ENCODE results near the gene SLC6A18. TPM values are rescaled to one million over a fixed set of nuclear protein-coding genes. Genes with fewer than 3 reads are reported as not detected.

The SLC6A18 gene
- not detected in 2 replicates for total RNA-seq

- TF ChIP-seq CTCF (IDR thresholded peaks at IDR 0.05; ENCODE audit: insufficient read depth, low read depth, low read length), result no peak
- DNase-seq (ENCODE audit: low read depth), result no peak
- H3K4me3 ChIP-seq (ENCODE audit: low read depth, low read length), result no peak within 1 kb of the TSS
Measured at GRCh38 chr5:1225081-1225480, at the start of gene SLC6A18. Gene SLC6A18, plus strand, starts transcription at chr5:1225381. Its CDS starts 97 bp downstream, at chr5:1225478.

GRCh38 chr5:1175801-1176472, 49.2 kb upstream of the SLC6A18 start:
- DNase-seq (ENCODE audit: low read depth), result no peak
- TF ChIP-seq CTCF (IDR thresholded peaks at IDR 0.05; ENCODE audit: insufficient read depth, low read depth, low read length), result no peak
- no peak overlapping the region for H3K4me3 ChIP-seq (ENCODE audit: low read depth, low read length)

- DNase-seq (ENCODE audit: low read depth), result no peak
- TF ChIP-seq CTCF (IDR thresholded peaks at IDR 0.05; ENCODE audit: insufficient read depth, low read depth, low read length), result no peak
- no peak overlapping the region for H3K4me3 ChIP-seq (ENCODE audit: low read depth, low read length)
Measured at GRCh38 chr5:1176473-1177391, 48.4 kb upstream of the SLC6A18 start.

- no peak overlapping the region for H3K4me3 ChIP-seq (ENCODE audit: low read depth, low read length)
- TF ChIP-seq CTCF (IDR thresholded peaks at IDR 0.05; ENCODE audit: insufficient read depth, low read depth, low read length), result no peak
Measured at GRCh38 chr5:1177826-1178528, 47.2 kb upstream of the SLC6A18 start.

GRCh38 chr5:1178529-1179382, 46.4 kb upstream of the SLC6A18 start:
- DNase-seq (ENCODE audit: low read depth), result no peak
- TF ChIP-seq CTCF (IDR thresholded peaks at IDR 0.05; ENCODE audit: insufficient read depth, low read depth, low read length), result no peak
- no peak overlapping the region for H3K4me3 ChIP-seq (ENCODE audit: low read depth, low read length)

More at GRCh38 chr5:1177826-1178528, 47.2 kb upstream of the SLC6A18 start:
- DNase-seq (ENCODE audit: low read depth), result no peak

- DNase-seq (ENCODE audit: low read depth), result no peak
- H3K4me3 ChIP-seq (ENCODE audit: low read depth, low read length), result no peak overlapping the region
- TF ChIP-seq CTCF (IDR thresholded peaks at IDR 0.05; ENCODE audit: insufficient read depth, low read depth, low read length), result no peak
Measured at GRCh38 chr5:1179383-1179715, 45.8 kb upstream of the SLC6A18 start.
